Measurements from ENCODE around the gene LIPG. TPM values are rescaled to one million over a fixed set of nuclear protein-coding genes. Genes with fewer than 3 reads are reported as not detected.
"Not testable (repeated sequence)": the region's sequence is repeated elsewhere in the genome, so short reads cannot be mapped to it uniquely, and the experiment has no call there.

The LIPG gene
- total and polyA plus RNA-seq, 2 donors from 2014 or later: 4.8 to 50.9 TPM

- intact Hi-C loops (cut with DNase I): no loop called here
- H3K36me3 ChIP-seq (ENCODE audit: control insufficient read depth in 2 of 3, insufficient read depth in 3 of 3, low read length in 3 of 3): no peaks in the 10 kb centered on the region
- peaks cover 0 to 9% (median 2%) of the 10 kb centered on the region in 3 donors for H3K4me1 ChIP-seq (ENCODE audit: control insufficient read depth in 2 of 3, insufficient read depth in 2 of 3, low read depth in 1 of 3, low read length in 3 of 3)
- H3K27me3 ChIP-seq (ENCODE audit: control insufficient read depth, insufficient read depth, low read length): no peaks in the 10 kb centered on the region
- FAIRE-seq: no peak
- no peak overlapping the region for H3K4me3 ChIP-seq (ENCODE audit: low read length in 3 of 3)
- H3K9me3 ChIP-seq (ENCODE audit: control insufficient read depth in 2 of 3, insufficient read depth in 1 of 3, low read length in 3 of 3): no peaks in the 10 kb centered on the region
- no peak overlapping the region for H3K27ac ChIP-seq (ENCODE audit: low read depth in 2 of 2, low read length in 2 of 2)
- no peak for DNase-seq
- no peak overlapping the region for H3K9ac ChIP-seq (ENCODE audit: low read length in 3 of 3)
- TF ChIP-seq CTCF (IDR thresholded peaks at IDR 0.05; ENCODE audit: borderline replicate concordance, extremely low read depth, insufficient read depth): no peak
These were observed 6.2 kb upstream of the LIPG start for GRCh38 chr18:49555641-49556040.

DNA sequence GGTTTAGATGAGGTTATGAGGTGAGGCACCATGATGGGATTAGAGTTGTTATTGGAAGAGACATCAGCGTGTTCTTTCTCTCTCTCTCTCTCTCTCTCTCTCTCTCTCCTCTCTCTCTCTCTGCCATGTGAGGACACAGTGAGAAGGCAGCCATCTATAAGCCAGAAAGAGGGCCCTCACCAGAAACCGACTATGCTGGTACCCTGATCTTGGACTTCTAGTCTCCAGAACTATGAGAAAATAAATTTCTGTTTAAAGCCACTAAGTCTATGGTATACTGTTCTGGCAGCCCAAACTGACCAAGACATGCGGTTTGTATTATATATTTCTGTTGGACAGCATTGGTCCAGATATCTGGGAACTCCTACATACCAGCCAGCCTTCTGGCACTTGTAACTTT is 3.5 kb upstream of the LIPG start:
- no peaks in the 10 kb centered on the region for H3K9me3 ChIP-seq (ENCODE audit: control insufficient read depth in 2 of 3, insufficient read depth in 1 of 3, low read length in 3 of 3)
- no peak overlapping the region for H3K9ac ChIP-seq (ENCODE audit: low read length in 3 of 3)
- H3K27ac ChIP-seq (ENCODE audit: low read depth in 2 of 2, low read length in 2 of 2): no peak overlapping the region
- no peak for TF ChIP-seq CTCF (IDR thresholded peaks at IDR 0.05; ENCODE audit: borderline replicate concordance, extremely low read depth, insufficient read depth)
- DNase-seq (no peak), FAIRE-seq (no peak)
- peaks cover 0 to 28% (median 19%) of the 10 kb centered on the region in 3 donors for H3K4me1 ChIP-seq (ENCODE audit: control insufficient read depth in 2 of 3, insufficient read depth in 2 of 3, low read depth in 1 of 3, low read length in 3 of 3)
- intact Hi-C loops (cut with DNase I): no loop called here
- H3K36me3 ChIP-seq (ENCODE audit: control insufficient read depth in 2 of 3, insufficient read depth in 3 of 3, low read length in 3 of 3): no peaks in the 10 kb centered on the region
- no peak overlapping the region for H3K4me3 ChIP-seq (ENCODE audit: low read length in 3 of 3)
- no peaks in the 10 kb centered on the region for H3K27me3 ChIP-seq (ENCODE audit: control insufficient read depth, insufficient read depth, low read length)

DNA sequence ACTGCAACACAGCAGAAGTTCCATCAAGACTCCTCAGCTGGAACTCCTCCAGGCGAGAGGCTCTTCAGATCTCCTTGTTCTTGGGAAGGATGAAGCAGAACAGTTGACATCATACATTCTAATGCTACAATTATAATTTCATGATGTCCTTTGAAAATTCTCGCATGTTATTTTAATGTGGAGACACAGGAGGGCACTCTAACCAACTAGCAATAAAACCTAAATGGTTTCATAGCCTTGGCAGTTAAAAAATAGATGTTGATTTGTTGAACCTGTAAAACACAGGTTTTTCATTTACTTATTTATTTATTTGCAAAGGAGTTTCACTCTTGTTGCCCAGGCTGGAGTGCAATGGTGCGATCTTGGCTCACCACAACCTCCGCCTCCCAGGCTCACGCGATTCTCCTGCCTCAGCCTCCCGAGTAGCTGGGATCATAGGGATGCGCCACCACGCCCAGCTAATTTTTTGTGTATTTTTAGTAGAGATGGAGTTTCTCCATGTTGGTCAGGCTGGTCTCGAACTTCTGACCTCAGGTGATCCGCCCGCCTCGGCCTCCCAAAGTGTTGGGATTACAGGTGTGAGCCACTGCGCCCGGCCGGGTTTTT is 2.4 kb upstream of the LIPG start:
- H3K36me3 ChIP-seq (ENCODE audit: control insufficient read depth in 2 of 3, insufficient read depth in 3 of 3, low read length in 3 of 3); H3K27me3 ChIP-seq (ENCODE audit: control insufficient read depth, insufficient read depth, low read length); intact Hi-C loops (cut with DNase I); H3K27ac ChIP-seq (ENCODE audit: low read depth in 2 of 2, low read length in 2 of 2); H3K4me3 ChIP-seq (ENCODE audit: low read length in 3 of 3); H3K9me3 ChIP-seq (ENCODE audit: control insufficient read depth in 2 of 3, insufficient read depth in 1 of 3, low read length in 3 of 3); H3K9ac ChIP-seq (ENCODE audit: low read length in 3 of 3): not testable (repeated sequence)
- TF ChIP-seq CTCF (IDR thresholded peaks at IDR 0.05; ENCODE audit: borderline replicate concordance, extremely low read depth, insufficient read depth): peak; percentile 62
- DNase-seq (peak in 2 of 5 donors; percentile 49 to 55), FAIRE-seq (peak; percentile 88)
- peaks cover 0 to 28% (median 23%) of the 10 kb centered on the region in 3 donors for H3K4me1 ChIP-seq (ENCODE audit: control insufficient read depth in 2 of 3, insufficient read depth in 2 of 3, low read depth in 1 of 3, low read length in 3 of 3)

GRCh38 chr18:49560277-49560623 is 1.6 kb upstream of the LIPG start:
- Histone ChIP-seq H3K9me3 (ENCODE audit: control insufficient read depth in 2 of 3, insufficient read depth in 1 of 3, low read length in 3 of 3) (no peaks in the 10 kb centered on the region), H3K36me3 (ENCODE audit: control insufficient read depth in 2 of 3, insufficient read depth in 3 of 3, low read length in 3 of 3) (no peaks in the 10 kb centered on the region), H3K27me3 (ENCODE audit: control insufficient read depth, insufficient read depth, low read length) (no peaks in the 10 kb centered on the region), H3K9ac (ENCODE audit: low read length in 3 of 3) (no peak overlapping the region), H3K4me3 (ENCODE audit: low read length in 3 of 3) (peak overlapping the region in 1 of 3 donors; percentile 70), H3K4me1 (ENCODE audit: control insufficient read depth in 2 of 3, insufficient read depth in 2 of 3, low read depth in 1 of 3, low read length in 3 of 3) (peaks cover 0 to 30% (median 24%) of the 10 kb centered on the region in 3 donors), H3K27ac (ENCODE audit: low read depth in 2 of 2, low read length in 2 of 2) (no peak overlapping the region)
- no peak for TF ChIP-seq CTCF (IDR thresholded peaks at IDR 0.05; ENCODE audit: borderline replicate concordance, extremely low read depth, insufficient read depth)
- FAIRE-seq (no peak), DNase-seq (no peak)
- intact Hi-C loops (cut with DNase I): no loop called here
